B cell (primary cell): ENCODE results near the gene CCR3. TPM values are rescaled to one million over a fixed set of nuclear protein-coding genes. Genes with fewer than 3 reads are reported as not detected.
A peak's percentile ranks its signal among the peaks of the same experiment; 100 is the strongest.

Experiments
- ATAC-seq: fragments of 200-7000 bp; cut with Tn5 transposase; one replicate; pipeline ENCODE4 v1.10.0; 2021; ENCODE audit warnings: low read depth, mild to moderate bottlenecking, moderate number of reproducible peaks, moderate library complexity
- CTCF ChIA-PET: fragments of 350-600 bp; sonication (Branson Sonifier 250); formaldehyde crosslinking; loops from one replicate; lab custom pipeline; 2021; ENCODE audit warnings: antibody characterized with exemption, inconsistent platforms; lab: Charles Lee
- POLR2A ChIA-PET: fragments of 350-600 bp; sonication (Branson Sonifier 250); formaldehyde crosslinking; loops from one replicate; lab custom pipeline; 2021; ENCODE audit warnings: antibody characterized with exemption; lab: Charles Lee
- DNase-seq: peaks from one replicate; pipeline ENCODE4 v3.0.0; 2013
- H2AFZ ChIP-seq: 2 replicates; pipeline ENCODE4 v1.6.1; 2012; ENCODE audit warnings: mild to moderate bottlenecking, low read depth, low read length; ENCODE audit not compliant: insufficient read depth, poor library complexity, severe bottlenecking
- H3K27ac ChIP-seq, 2 donors: 1 replicate in 1 of 2; 2 replicates in 1 of 2; pipeline ENCODE4 v1.5.1; 2012 to 2013; ENCODE audit warnings: low read length in 2 of 2, mild to moderate bottlenecking in 2 of 2, moderate library complexity in 1 of 2
- H3K27me3 ChIP-seq, 4 experiments: fragments of 200-600 bp in 1 of 4; sonication (generic) in 1 of 4; replicated peaks in 1 of 4; 1 replicate in 2 of 4; 2 replicates in 2 of 4; pipeline versions ENCODE4 v1.6.1 to v1.7.0; 2013 to 2016; ENCODE audit warnings: low read length in 3 of 4, mild to moderate bottlenecking in 2 of 4, mixed read lengths in 1 of 4, moderate library complexity in 1 of 4; ENCODE audit not compliant: insufficient read depth in 4 of 4, control insufficient read depth in 3 of 4; ENCODE audit errors: control extremely low read depth in 1 of 4
- H3K36me3 ChIP-seq, 2 experiments: replicated peaks in 1 of 2; 1 replicate in 1 of 2; 2 replicates in 1 of 2; pipeline versions ENCODE4 v1.6.1 to v1.7.1; 2013; ENCODE audit warnings: low read length in 1 of 2; ENCODE audit not compliant: insufficient read depth in 2 of 2, control insufficient read depth in 1 of 2; ENCODE audit errors: control extremely low read depth in 1 of 2, extremely low read depth in 1 of 2
- H3K4me1 ChIP-seq, 2 donors: fragments of 200-600 bp in 1 of 2; sonication (generic) in 1 of 2; 1 replicate in 1 of 2; 2 replicates in 1 of 2; pipeline versions ENCODE4 v1.5.1 to v1.6.1; 2013 to 2017; ENCODE audit warnings: low read length in 2 of 2; ENCODE audit not compliant: control insufficient read depth in 2 of 2, insufficient read depth in 2 of 2
- H3K4me2 ChIP-seq: replicated peaks from 2 replicates; pipeline ENCODE3; 2012; ENCODE audit warnings: mild to moderate bottlenecking, low read depth, low read length; ENCODE audit not compliant: poor library complexity, severe bottlenecking
- H3K4me3 ChIP-seq, 5 experiments: fragments of 200-600 bp in 1 of 5; sonication (generic) in 1 of 5; 1 replicate in 3 of 5; 2 replicates in 2 of 5; pipeline versions ENCODE4 v1.5.1 to v1.7.0; 2011 to 2016; ENCODE audit warnings: low read length in 4 of 5, mild to moderate bottlenecking in 4 of 5, low read depth in 2 of 5, control low read depth in 1 of 5, moderate library complexity in 1 of 5; ENCODE audit not compliant: insufficient read depth in 1 of 5; ENCODE audit errors: control extremely low read depth in 1 of 5, extremely low read depth in 1 of 5
- H3K79me2 ChIP-seq: fragments of 200-600 bp; sonication (generic); one replicate; pipeline ENCODE4 v1.6.0; 2016; ENCODE audit warnings: low read length; ENCODE audit not compliant: control insufficient read depth, insufficient read depth
- H3K9ac ChIP-seq: fragments of 200-600 bp; sonication (generic); 2 replicates; pipeline ENCODE4 v1.6.1; 2017; ENCODE audit warnings: mild to moderate bottlenecking, low read length, moderate library complexity
- H3K9me3 ChIP-seq, 3 donors: one replicate each; pipeline versions ENCODE4 v1.6.1 to v1.7.1; 2013; ENCODE audit warnings: low read length in 2 of 3; ENCODE audit not compliant: control insufficient read depth in 2 of 3, insufficient read depth in 1 of 3; ENCODE audit errors: control extremely low read depth in 1 of 3
- H4K20me1 ChIP-seq: 2 replicates; pipeline ENCODE4 v1.6.0; 2012; ENCODE audit warnings: mild to moderate bottlenecking, low read length; ENCODE audit not compliant: insufficient read depth, control insufficient read depth, poor library complexity, severe bottlenecking
- H3K27ac Mint-ChIP-seq: one replicate; pipeline ENCODE4 v1.8.0; 2021; ENCODE audit warnings: mixed read lengths
- H3K27me3 Mint-ChIP-seq: one replicate; pipeline ENCODE4 v1.8.0; 2021; ENCODE audit warnings: mixed read lengths
- H3K4me1 Mint-ChIP-seq: one replicate; pipeline ENCODE4 v1.8.0; 2021; ENCODE audit warnings: mixed read lengths
- H3K4me3 Mint-ChIP-seq: one replicate; pipeline ENCODE4 v1.8.0; 2021; ENCODE audit warnings: mixed read lengths
- H3K9me3 Mint-ChIP-seq: one replicate; pipeline ENCODE4 v1.8.0; 2022; ENCODE audit warnings: mixed read lengths; ENCODE audit not compliant: insufficient read depth
- CTCF ChIP-seq: fragments of 200-600 bp; IDR thresholded peaks from one replicate; pipeline ENCODE4 v1.8.0; 2022; ENCODE audit warnings: antibody characterized with exemption, mild to moderate bottlenecking
- EZH2 ChIP-seq: IDR thresholded peaks from 2 replicates; pipeline ENCODE4 v1.6.1; 2012; ENCODE audit warnings: borderline replicate concordance, low read depth, mild to moderate bottlenecking, moderate library complexity, low read length; ENCODE audit not compliant: insufficient read depth, poor library complexity, severe bottlenecking
- WGBS: methylation state at CpG from one replicate; pipeline ENCODE4 v1.1.5; 2013; ENCODE audit warnings: missing lambda C conversion rate; ENCODE audit not compliant: insufficient coverage; 5-methylcytosine and 5-hydroxymethylcytosine counted together
- intact Hi-C: fragments of 100-400 bp; cut with micrococcal nuclease; formaldehyde crosslinking; loops from one replicate; pipeline ENCODE4 v1.10.0; 2022
- polyA plus RNA-seq: library from polyadenylated mRNA; depleted of rRNA; stranded (reverse); fragments of >200 nt; gene quantifications from 2 replicates; pipeline ENCODE4 v1.2.3, GENCODE V29; 2012
- total RNA-seq, 2 donors: library from RNA; stranded (reverse); fragments of 120-200 nt in 1 of 2; gene quantifications; 1 replicate in 1 of 2; 2 replicates in 1 of 2; pipeline versions ENCODE4 v1.2.3 to v1.2.4, GENCODE V29; 2013 to 2022

CCR3 gene
- total and polyA plus RNA-seq, 2 donors (not counting 1 experiment from before 2014, with no cell fraction given) = 0.19 TPM; not detected in 1

GRCh38 chr3:46208167-46208704 lies 34.0 kb upstream of the CCR3 start, which contains the start of gene CCR1:
TSS of gene CCR1 (minus strand) at chr3:46208313. CDS start at chr3:46204313, 4,000 bp downstream.
- Histone ChIP-seq H3K79me2 (no peaks in the 10 kb centered on the region), H3K27ac (no peak within 1 kb of the TSS), H3K4me1 (peaks cover 25 to 38% of the 10 kb centered on the region in 2 donors), H2AFZ (no peak within 1 kb of the TSS), H3K9me3 (no peaks in the 10 kb centered on the region), H3K36me3 (no peaks in the 10 kb centered on the region), H3K9ac (peak within 1 kb of the TSS; percentile 27), H3K4me2 (peak within 1 kb of the TSS; percentile 59), H3K27me3 (no peaks in the 10 kb centered on the region), H4K20me1 (no peaks in the 10 kb centered on the region), H3K4me3 (peak within 1 kb of the TSS in 4 of 5 experiments; percentile 4 to 51 (median 11))
- peak within 1 kb of the TSS; percentile 40 for H3K4me3 Mint-ChIP-seq
- no peaks in the 10 kb centered on the region for H3K9me3 Mint-ChIP-seq
- DNase-seq (peak; percentile 60), ATAC-seq (peak; percentile 82)
- no peaks in the 10 kb centered on the region for H3K27me3 Mint-ChIP-seq
- no peak for TF ChIP-seq EZH2
- TF ChIP-seq CTCF = peak; percentile 64
- H3K27ac Mint-ChIP-seq = peak within 1 kb of the TSS; percentile 70
- ChIA-PET CTCF (interaction anchor here (0.9 to 6.5 kb wide), 26 partner anchors 9 to 281 kb away, joined by 3 to 67 read pairs (median 8); partner anchors contain the start of genes CCR3 and CCR5), POLR2A (interaction anchor here (0.6 kb wide), 2 partner anchors 170 to 593 kb away, joined by 3 to 4 read pairs; no protein-coding TSS in a partner anchor)
- H3K4me1 Mint-ChIP-seq = peaks cover 45% of the 10 kb centered on the region
- 0% methylated on average over 2 of the region's 3 CpGs for WGBS
- intact Hi-C loops = loop anchor here (2.0 to 5.0 kb wide), 4 partner anchors 21 to 271 kb away; no protein-coding TSS in a partner anchor

GRCh38 chr3:46209053-46209452 lies 33.2 kb upstream of the CCR3 start:
- WGBS = 0% methylated on average over 1 of the region's 2 CpGs
- H3K4me1 Mint-ChIP-seq = peaks cover 43% of the 10 kb centered on the region
- no peaks in the 10 kb centered on the region for H3K27me3 Mint-ChIP-seq
- intact Hi-C loops = loop anchor here (2.0 to 5.0 kb wide), 4 partner anchors 22 to 272 kb away; no protein-coding TSS in a partner anchor
- no peaks in the 10 kb centered on the region for H3K36me3 ChIP-seq
- H3K9me3 ChIP-seq = no peaks in the 10 kb centered on the region
- no peak overlapping the region for H3K27ac ChIP-seq
- H3K9me3 Mint-ChIP-seq = no peaks in the 10 kb centered on the region
- ChIA-PET POLR2A (interaction anchor here (0.6 kb wide), 1 partner anchor 33 kb away, joined by 3 read pairs; the partner anchor contains the start of gene CCR3), CTCF (interaction anchor here (0.9 to 6.5 kb wide), 22 partner anchors 8 to 280 kb away, joined by 3 to 67 read pairs (median 12); partner anchors contain the start of genes CCR3 and CCR5)
- no peak for ATAC-seq
- H3K9ac ChIP-seq = no peak overlapping the region
- H3K79me2 ChIP-seq = no peaks in the 10 kb centered on the region
- no peak overlapping the region for H3K4me3 Mint-ChIP-seq
- no peaks in the 10 kb centered on the region for H4K20me1 ChIP-seq
- peaks cover 33 to 42% of the 10 kb centered on the region in 2 donors for H3K4me1 ChIP-seq
- H3K27ac Mint-ChIP-seq = peak overlapping the region; percentile 70
- peaks cover 0 to 5% (median 2%) of the 10 kb centered on the region in 4 experiments for H3K27me3 ChIP-seq
- no peak overlapping the region for H3K4me3 ChIP-seq
- H3K4me2 ChIP-seq = no peak overlapping the region
- H2AFZ ChIP-seq = no peak overlapping the region
- no peak for DNase-seq
- TF ChIP-seq CTCF = no peak
- no peak for TF ChIP-seq EZH2
